HepG2 (cell line): ENCODE data around the gene RBX1. TPM values are rescaled to one million over a fixed set of nuclear protein-coding genes. Genes with fewer than 3 reads are reported as not detected.

Experiments used
- CREM ChIP-seq, 2 experiments: sonication (generic) in 1 of 2; formaldehyde crosslinking in 1 of 2; IDR thresholded peaks; 2 replicates each; pipeline versions ENCODE4 v1.4.0 to v1.6.1; 2016 to 2020; ENCODE audit warnings: antibody characterized with exemption in 1 of 2, mild to moderate bottlenecking in 1 of 2, missing genetic modification reagents in 1 of 2
- DMTF1 ChIP-seq: sonication (generic); formaldehyde crosslinking; IDR thresholded peaks from 2 replicates; pipeline ENCODE4 v1.4.0; 2020; ENCODE audit warnings: mild to moderate bottlenecking, missing genetic modification reagents
- FOXA3 ChIP-seq: IDR thresholded peaks from 2 replicates; pipeline ENCODE4 v1.6.1; 2016; ENCODE audit warnings: missing genetic modification reagents, missing compliant biosample characterization
- KDM5A ChIP-seq: fragments of 200-600 bp; sonication (generic); IDR thresholded peaks from 2 replicates; pipeline ENCODE4 v1.7.0; 2018; ENCODE audit warnings: antibody characterized with exemption, mild to moderate bottlenecking, low read length, borderline replicate concordance
- MIER2 ChIP-seq: IDR thresholded peaks from 2 replicates; pipeline ENCODE4 v1.6.1; 2016; ENCODE audit warnings: missing biosample characterization, missing genetic modification reagents
- MIER3 ChIP-seq: IDR thresholded peaks from 2 replicates; pipeline ENCODE4 v1.6.1; 2016; ENCODE audit warnings: missing compliant biosample characterization, borderline replicate concordance
- NFE2 ChIP-seq: sonication (generic); formaldehyde crosslinking; IDR thresholded peaks from 2 replicates; pipeline ENCODE4 v1.4.0; 2020; ENCODE audit warnings: missing genetic modification reagents
- NFRKB ChIP-seq: fragments of 450-650 bp; IDR thresholded peaks from 2 replicates; pipeline ENCODE4 v1.6.1; 2017
- PHF20 ChIP-seq: sonication (generic); formaldehyde crosslinking; IDR thresholded peaks from 2 replicates; pipeline ENCODE4 v1.5.0; 2020; ENCODE audit warnings: mild to moderate bottlenecking, missing genetic modification reagents
- PHF21A ChIP-seq: sonication (generic); formaldehyde crosslinking; IDR thresholded peaks from 2 replicates; pipeline ENCODE4 v1.5.0; 2020; ENCODE audit warnings: mild to moderate bottlenecking, missing genetic modification reagents
- PHF8 ChIP-seq: sonication (generic); formaldehyde crosslinking; IDR thresholded peaks from 2 replicates; pipeline ENCODE4 v1.5.0; 2020; ENCODE audit warnings: missing genetic modification reagents
- THAP11 ChIP-seq: IDR thresholded peaks from 2 replicates; pipeline ENCODE4 v1.6.1; 2016; ENCODE audit warnings: missing biosample characterization, missing genetic modification reagents
- TRIM24 ChIP-seq: sonication (generic); formaldehyde crosslinking; IDR thresholded peaks from 2 replicates; pipeline ENCODE4 v1.8.0; 2022; ENCODE audit warnings: mild to moderate bottlenecking, missing genetic modification reagents
- ZFAT ChIP-seq: sonication (generic); formaldehyde crosslinking; conservative IDR thresholded peaks from 2 replicates; pipeline ENCODE4 v1.8.1; 2023; ENCODE audit warnings: missing genetic modification reagents, inconsistent platforms
- ZNF282 ChIP-seq: fragments of 450-650 bp; IDR thresholded peaks from 2 replicates; pipeline ENCODE4 v1.6.1; 2018; ENCODE audit not compliant: partially characterized antibody
- ZNF292 ChIP-seq: sonication (generic); formaldehyde crosslinking; IDR thresholded peaks from 2 replicates; pipeline ENCODE4 v1.8.1; 2022; ENCODE audit warnings: mild to moderate bottlenecking, low read depth, missing genetic modification reagents, borderline replicate concordance
- ZNF563 ChIP-seq: sonication (generic); formaldehyde crosslinking; IDR thresholded peaks from 2 replicates; pipeline ENCODE4 v1.8.0; 2022; ENCODE audit warnings: mild to moderate bottlenecking, moderate library complexity, missing genetic modification reagents
- ZNF761 ChIP-seq: sonication (generic); formaldehyde crosslinking; conservative IDR thresholded peaks from 2 replicates; pipeline ENCODE4 v1.4.0; 2020; ENCODE audit warnings: mild to moderate bottlenecking, missing genetic modification reagents
- ZNF83 ChIP-seq: sonication (generic); formaldehyde crosslinking; IDR thresholded peaks from 2 replicates; pipeline ENCODE4 v1.4.0; 2020; ENCODE audit warnings: missing genetic modification reagents, mild to moderate bottlenecking, borderline replicate concordance
- polyA plus RNA-seq, 8 experiments: library from polyadenylated mRNA; depleted of rRNA in 3 of 8; stranded (reverse) in 7 of 8; unstranded in 1 of 8; fragments of >200 nt; fragmentation: Illumina TruSeq in 4 of 8; extraction: Trizol in 4 of 8; gene quantifications; 2 replicates each; pipeline versions ENCODE4 v1.2.1 to v1.2.3, GENCODE V29; 2011 to 2016; ENCODE audit warnings: low read depth in 4 of 8, missing spikeins in 1 of 8, mixed read lengths in 1 of 8; ENCODE audit not compliant: insufficient read depth in 1 of 8
- total RNA-seq, 5 experiments: library from RNA; depleted of rRNA; stranded (reverse); fragments of >200 nt; fragmentation: Illumina TruSeq; extraction: Trizol; gene quantifications; 2 replicates each; pipeline ENCODE4 v1.2.3, GENCODE V29; 2016; ENCODE audit warnings: low read depth in 1 of 5
- TF ChIP-seq, protein P1 (sequence below): sonication (generic); formaldehyde crosslinking; IDR thresholded peaks from 2 replicates; pipeline ENCODE4 v1.4.0; 2020; ENCODE audit warnings: missing genetic modification reagents
- TF ChIP-seq, protein P2 (sequence below): sonication (generic); formaldehyde crosslinking; IDR thresholded peaks from 2 replicates; pipeline ENCODE4 v1.8.0; 2022; ENCODE audit warnings: missing genetic modification reagents, mild to moderate bottlenecking, borderline replicate concordance
- TF ChIP-seq, protein P3 (sequence below): IDR thresholded peaks from 2 replicates; pipeline ENCODE4 v1.6.1; 2016; ENCODE audit warnings: mild to moderate bottlenecking, missing biosample characterization, missing genetic modification reagents
- TF ChIP-seq, protein P4 (sequence below): sonication (generic); formaldehyde crosslinking; IDR thresholded peaks from 2 replicates; pipeline ENCODE4 v1.4.0; 2020; ENCODE audit warnings: missing genetic modification reagents

The RBX1 gene
- total and polyA plus RNA-seq, 2 of the 13 experiments (the other 11 are each of a cell fraction or from before 2014, with no cell fraction given): 84.9 to 90.2 TPM

GRCh38 chr22:40950962-40951794 lies at the start of gene RBX1 (continued):
- TF ChIP-seq DMTF1 (CRISPR knock-in tag) (no peak), KDM5A (peak; percentile 98), MIER3 (CRISPR knock-in tag) (peak; percentile 13; the same call in 1 of the 2 replicates), ZNF761 (CRISPR knock-in tag) (no peak; the same call in 1 of the 2 replicates), NFRKB (peak; percentile 56), NFE2 (CRISPR knock-in tag) (no peak), ZNF292 (CRISPR knock-in tag) (no peak), ZFAT (CRISPR knock-in tag) (no peak), FOXA3 (CRISPR knock-in tag) (peak; percentile 35; the same call in 1 of the 2 replicates), PHF21A (CRISPR knock-in tag) (no peak; the same call in 1 of the 2 replicates), CREM (IDR thresholded peaks at IDR 0.05) (peak; percentile 40; the same call in 1 of the 2 replicates), CREM (CRISPR knock-in tag; IDR thresholded peaks at IDR 0.05) (no peak), THAP11 (CRISPR knock-in tag) (peak; percentile 80), ZNF282 (no peak), PHF8 (CRISPR knock-in tag) (peak; percentile 88), TRIM24 (CRISPR knock-in tag) (no peak), MIER2 (peak; percentile 37; the same call in 1 of the 2 replicates), ZNF563 (peak; percentile 77; the same call in 1 of the 2 replicates), ZNF83 (CRISPR knock-in tag) (no peak), PHF20 (CRISPR knock-in tag) (peak; percentile 65)
- TF ChIP-seq, protein P1, sequence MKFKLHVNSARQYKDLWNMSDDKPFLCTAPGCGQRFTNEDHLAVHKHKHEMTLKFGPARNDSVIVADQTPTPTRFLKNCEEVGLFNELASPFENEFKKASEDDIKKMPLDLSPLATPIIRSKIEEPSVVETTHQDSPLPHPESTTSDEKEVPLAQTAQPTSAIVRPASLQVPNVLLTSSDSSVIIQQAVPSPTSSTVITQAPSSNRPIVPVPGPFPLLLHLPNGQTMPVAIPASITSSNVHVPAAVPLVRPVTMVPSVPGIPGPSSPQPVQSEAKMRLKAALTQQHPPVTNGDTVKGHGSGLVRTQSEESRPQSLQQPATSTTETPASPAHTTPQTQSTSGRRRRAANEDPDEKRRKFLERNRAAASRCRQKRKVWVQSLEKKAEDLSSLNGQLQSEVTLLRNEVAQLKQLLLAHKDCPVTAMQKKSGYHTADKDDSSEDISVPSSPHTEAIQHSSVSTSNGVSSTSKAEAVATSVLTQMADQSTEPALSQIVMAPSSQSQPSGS (CRISPR knock-in tag): peak; percentile 46; the same call in 1 of the 2 replicates
- TF ChIP-seq, protein P2, sequence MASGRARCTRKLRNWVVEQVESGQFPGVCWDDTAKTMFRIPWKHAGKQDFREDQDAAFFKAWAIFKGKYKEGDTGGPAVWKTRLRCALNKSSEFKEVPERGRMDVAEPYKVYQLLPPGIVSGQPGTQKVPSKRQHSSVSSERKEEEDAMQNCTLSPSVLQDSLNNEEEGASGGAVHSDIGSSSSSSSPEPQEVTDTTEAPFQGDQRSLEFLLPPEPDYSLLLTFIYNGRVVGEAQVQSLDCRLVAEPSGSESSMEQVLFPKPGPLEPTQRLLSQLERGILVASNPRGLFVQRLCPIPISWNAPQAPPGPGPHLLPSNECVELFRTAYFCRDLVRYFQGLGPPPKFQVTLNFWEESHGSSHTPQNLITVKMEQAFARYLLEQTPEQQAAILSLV (CRISPR knock-in tag): no peak
- TF ChIP-seq, protein P3, sequence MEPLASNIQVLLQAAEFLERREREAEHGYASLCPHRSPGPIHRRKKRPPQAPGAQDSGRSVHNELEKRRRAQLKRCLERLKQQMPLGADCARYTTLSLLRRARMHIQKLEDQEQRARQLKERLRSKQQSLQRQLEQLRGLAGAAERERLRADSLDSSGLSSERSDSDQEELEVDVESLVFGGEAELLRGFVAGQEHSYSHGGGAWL (CRISPR knock-in tag): peak; percentile 51; the same call in 1 of the 2 replicates
- TF ChIP-seq, protein P4, sequence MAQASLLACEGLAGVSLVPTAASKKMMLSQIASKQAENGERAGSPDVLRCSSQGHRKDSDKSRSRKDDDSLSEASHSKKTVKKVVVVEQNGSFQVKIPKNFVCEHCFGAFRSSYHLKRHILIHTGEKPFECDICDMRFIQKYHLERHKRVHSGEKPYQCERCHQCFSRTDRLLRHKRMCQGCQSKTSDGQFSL (CRISPR knock-in tag): peak; percentile 72
